ENCODE measurements around the gene PRDM2.

GRCh38 chr1:13763222-13763621 lies 63.2 kb downstream of the PRDM2 start:
- TF ChIP-seq CTCF (IDR thresholded peaks at IDR 0.05) (no peak), POLR2A (IDR thresholded peaks at IDR 0.05) (no peak)

Measured in sigmoid colon (tissue), 3 donors.